GM21737 (cell line): Measurements from ENCODE around the gene ILRUN.
"Not testable (repeated sequence)": the region's sequence is repeated elsewhere in the genome, so short reads cannot be mapped to it uniquely, and the experiment has no call there.

Experiments
- ATAC-seq: cut with Tn5 transposase; IDR thresholded peaks from one replicate; pipeline ENCODE4 v1.9.1; 2021; ENCODE audit warnings: mild to moderate bottlenecking, moderate library complexity; ENCODE audit not compliant: unreplicated experiment

ILRUN gene

DNA sequence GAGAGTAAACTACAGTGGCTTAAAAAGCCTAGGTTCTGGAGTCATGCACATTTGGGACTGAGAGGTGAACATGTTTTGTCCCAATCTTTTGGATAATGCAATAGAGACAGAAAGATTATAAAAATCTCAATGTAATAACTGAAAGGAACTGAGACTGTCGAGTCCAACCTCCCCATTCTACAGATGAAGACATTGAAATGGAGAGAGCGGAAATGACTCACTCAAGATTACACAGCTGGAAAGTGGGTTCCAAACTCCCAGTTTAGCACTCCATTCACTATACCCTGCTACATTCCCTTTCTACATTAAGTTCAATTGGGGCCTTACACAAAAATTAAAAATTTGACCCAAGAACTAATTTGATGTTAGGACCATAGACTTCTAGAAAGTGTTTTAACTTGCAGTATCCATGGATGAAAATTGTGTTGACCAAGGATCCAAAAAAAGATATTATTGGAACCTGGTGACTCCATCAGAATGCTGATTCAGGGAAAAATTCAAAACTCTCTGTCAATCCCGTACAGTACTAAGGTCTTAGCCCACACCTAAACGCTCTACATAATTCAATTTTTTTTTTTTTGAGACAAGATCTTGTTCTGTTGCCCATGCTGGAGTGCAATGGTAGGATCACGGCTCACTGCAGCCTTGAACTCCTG lies 1.5 kb upstream of the ILRUN start:
- ATAC-seq, result no peak

DNA sequence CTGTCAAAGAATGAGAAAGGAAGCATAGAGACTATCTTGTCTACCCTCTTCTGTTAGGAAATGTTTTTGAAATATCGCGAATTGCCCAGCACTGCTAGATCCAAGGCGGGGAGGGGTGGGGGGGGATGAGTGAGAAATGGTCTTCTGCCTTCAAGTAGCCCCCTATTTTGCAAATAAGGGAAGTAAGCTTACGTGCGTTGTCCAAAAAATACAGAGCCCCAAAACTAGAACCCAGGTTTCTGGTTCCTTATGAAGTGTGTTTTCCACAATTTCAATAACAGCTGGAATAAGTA lies 923 bp upstream of the ILRUN start:
- no peak for ATAC-seq

DNA sequence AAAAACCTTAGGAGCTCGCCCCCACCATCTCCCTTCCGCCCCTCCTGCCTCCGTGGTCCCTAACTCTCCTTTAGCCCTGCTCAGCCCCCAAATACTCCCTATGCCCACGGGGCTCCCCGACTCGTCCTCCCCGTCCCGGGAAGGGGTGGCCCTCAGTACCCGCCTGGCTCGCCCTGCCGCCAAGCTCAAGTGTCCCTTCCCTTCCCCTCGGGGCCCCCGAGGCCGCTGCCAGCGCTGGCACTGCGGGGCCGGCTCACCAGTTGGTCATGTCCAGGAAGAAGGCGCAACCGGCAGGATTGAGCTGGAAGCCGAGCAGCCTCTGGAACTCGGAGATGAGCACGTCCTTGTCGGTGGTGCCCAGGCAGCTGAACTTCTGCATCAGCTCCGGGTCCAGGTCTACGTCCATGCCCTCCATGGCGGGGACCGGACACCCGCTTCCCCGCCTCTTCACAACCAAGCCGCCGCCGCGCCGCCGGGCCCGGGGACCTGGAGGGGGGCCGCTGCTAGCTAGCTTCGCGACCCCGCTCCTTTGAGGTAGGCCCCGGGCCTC lies 303 bp downstream of the ILRUN start:
- ATAC-seq, result peak; percentile 27

DNA sequence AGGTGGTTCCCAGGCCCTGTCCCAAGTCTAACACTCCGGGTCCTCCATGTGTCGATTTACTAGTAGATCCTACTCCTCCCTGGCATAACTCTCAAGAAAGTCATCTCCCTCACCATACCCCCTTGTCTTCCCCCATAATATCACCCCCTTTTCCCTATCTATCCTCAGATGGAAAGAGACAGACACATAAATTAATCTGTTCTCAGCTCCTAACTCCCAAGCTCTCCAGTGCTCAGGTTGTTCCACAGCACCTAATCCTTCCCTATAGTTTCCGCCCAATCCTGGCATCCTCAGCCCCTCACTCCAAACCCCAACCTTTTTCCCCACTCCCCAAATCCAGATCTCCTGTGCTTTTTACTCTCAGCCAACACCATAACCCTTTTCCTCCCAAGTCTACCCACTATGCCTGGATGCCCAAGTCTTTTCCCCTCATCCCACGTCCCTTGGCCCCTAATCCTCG lies 808 bp downstream of the ILRUN start:
- ATAC-seq, result no peak

DNA sequence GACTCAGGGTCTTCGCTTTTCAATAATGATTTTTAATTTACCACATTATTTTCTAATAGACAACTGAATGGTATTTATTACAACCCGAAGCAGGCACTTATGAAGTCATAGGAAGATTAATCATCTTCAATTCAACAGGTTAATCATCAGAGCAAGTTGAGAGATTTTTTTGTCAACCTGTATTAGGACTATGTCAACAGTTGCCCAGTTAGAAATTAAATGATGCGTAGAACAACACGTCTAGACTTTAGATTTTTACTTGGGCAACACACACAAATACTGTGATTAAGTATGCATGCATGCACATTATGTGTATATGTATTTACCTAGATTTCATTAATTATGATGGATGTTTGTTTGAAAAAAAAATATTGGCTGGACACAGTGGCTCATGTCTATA lies 4.3 kb downstream of the ILRUN start:
- no peak for ATAC-seq

DNA sequence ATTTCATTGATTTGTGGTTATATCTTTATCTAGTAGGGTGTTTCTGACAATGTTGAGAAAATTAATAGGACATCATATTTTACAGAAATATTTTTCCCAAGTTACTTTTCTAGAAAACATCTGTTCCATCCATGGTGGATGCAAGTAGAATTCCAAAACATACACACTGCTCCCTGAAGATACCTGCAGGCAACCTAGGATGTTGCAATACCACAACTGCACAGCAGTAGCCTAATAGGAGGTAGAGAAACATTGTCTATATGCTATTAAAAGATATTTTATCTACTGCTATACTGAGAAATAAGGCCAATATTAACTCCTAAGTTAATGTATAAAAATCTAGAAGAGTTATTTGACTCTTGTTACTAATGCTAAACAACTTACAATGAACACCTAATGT lies 6.8 kb downstream of the ILRUN start:
- no peak for ATAC-seq

DNA sequence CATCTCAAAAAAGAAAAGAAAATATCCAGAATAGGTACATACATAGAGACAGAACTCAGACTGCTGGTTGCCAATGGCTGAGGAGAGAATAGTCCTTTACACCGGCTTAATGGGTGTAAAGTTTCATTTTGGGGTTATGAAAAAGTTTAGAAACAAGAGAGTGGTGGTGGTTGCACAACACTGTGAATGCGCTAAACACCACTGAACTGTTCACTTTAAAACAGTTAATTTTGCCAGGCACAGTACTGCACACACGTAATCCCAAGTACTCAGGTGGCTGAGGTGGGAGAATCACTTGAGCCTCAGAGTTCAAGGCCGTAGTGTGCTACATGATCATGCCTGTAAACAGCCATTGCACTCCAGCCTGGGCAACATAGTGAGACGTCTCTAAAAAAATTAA lies 7.6 kb downstream of the ILRUN start:
- ATAC-seq, result no peak

DNA sequence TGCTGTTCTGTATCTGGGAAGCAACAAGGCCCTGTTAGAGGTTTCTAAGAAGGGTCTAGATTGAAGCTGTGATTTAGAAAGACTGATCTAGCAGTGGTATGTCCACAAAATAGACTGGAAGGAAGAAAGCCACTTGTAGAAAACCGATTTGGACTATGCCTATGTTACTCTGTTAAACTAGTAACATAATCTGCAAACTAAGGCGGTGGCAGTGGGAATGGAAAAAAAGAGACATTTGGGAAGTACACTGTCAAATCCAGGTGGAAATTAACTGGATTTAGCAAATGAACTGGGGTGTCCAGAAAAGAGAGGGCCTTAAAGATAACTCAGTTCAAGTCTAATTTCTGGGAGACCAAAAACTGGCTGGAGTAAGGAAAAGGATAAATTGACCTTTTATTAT lies 11.6 kb downstream of the ILRUN start:
- ATAC-seq, result no peak

DNA sequence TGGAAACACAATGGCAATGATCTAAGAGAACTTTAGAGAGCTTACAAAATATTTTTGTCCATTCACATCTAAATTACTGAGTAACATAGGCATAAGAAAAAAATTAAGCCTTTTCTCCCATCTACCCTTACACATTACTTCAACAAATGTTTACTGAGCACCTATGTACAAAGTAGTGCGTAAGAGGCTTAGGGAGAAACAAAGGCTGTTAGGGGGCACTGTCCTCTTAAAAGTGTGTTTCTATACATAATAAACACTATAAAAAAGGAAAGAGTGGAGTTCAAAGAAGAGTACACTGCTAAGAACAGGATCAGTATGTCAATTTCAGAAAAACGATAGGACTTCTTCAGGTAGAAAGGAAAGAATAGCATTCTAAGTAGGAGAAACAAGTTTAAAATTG lies 12.2 kb downstream of the ILRUN start:
- no peak for ATAC-seq

DNA sequence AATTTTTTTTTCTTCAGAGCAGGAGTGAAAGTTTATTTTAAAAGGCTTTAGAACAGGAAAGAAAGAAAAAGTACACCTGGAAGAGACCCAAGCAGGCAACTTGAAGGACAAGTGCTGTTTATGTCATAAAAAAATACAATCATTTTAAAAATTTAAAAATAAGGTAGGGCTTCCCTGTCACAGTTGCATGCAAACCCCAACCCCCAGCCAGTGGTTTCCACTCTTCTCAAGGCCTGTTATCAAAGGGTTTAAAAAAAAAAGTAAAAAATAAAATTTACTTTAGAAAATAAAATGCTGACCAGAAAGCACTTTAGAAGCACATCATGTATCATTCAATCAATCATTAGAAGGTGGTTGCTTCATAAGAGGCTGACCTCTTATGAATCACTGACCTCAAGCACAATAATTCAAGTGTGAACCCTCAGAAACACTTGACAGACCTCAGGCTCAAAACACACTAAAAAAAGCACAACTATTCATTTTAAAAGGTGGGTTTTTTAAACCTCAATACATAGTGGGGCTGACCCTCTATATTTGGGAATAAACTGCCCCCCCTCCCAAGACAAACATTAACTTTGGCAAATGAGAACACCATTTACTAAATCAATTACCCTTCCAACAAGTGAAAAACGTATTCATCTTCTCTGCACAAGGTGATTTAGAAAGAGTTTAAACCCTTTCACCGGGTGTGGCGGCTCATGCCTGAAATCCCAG lies 15.6 kb downstream of the ILRUN start:
- ATAC-seq, result peak; percentile 63

DNA sequence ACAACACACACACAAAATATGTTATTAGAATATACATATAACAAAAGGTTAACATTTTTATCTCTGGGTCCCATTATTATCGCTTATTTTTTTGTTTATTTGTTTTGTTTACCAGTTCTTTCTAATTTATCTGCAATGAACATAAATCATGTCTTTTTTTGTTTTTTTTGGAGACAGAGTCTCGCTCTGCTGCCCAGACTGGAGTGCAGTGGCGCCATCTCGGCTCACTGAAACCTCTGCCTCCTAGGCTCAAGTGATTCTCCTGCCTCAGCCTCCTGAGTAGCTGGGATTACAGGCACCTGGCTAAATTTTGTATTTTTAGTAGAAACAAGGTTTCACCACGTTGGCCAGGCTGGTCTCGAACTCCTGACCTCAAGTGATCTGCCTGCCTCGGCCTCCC lies 16.3 kb downstream of the ILRUN start:
- not testable (repeated sequence) for ATAC-seq

DNA sequence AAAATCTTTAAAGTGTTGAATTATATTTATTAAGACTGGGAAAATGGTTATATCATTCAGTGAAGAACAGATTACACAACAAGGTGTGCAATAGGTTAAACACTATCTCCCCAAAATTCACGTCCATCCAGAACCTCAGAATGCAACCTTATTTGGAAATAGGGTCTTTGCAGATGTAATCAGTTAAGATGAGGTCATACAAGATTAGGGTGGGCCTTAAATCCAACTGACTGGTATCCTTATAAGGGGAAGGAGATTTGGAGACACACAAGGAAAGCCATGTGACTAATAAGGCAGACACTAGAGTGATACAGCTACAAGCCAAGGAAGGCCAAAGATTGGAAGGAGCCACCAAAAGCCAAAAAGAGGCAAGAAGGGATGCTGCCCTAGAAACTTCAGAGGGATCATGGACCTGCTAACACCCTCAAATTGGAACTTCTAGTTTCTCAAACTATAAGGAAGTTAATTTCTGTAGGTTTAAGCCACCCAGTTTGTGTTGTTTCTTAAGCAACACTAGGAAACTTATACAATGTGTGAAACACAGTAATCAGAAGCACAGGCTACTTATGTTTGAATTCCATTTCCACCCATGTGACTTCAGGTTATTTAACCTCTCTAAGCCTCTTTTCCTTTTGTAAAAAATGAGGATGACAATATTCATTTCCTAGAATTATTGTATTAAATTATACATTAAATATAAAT lies 16.9 kb downstream of the ILRUN start:
- ATAC-seq, result no peak

DNA sequence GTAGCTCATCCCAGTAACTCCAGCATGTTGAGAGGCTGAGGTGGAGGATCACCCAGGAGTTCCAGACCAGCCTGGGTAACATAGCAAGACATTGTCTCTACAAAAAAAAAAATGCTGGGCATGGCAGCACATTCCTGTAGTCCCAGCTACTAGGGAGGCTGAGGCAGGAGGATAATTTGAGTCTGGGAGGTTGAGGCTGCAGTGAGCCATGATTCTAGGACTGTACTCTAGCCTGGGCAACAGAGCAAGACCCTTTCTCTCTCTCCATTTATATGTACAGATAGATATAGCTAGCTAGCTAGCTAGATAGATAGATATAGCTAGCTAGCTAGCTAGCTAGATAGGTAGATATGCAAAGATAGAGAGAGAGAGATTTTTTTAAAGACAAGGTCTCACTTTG lies 20.4 kb downstream of the ILRUN start:
- ATAC-seq, result no peak

DNA sequence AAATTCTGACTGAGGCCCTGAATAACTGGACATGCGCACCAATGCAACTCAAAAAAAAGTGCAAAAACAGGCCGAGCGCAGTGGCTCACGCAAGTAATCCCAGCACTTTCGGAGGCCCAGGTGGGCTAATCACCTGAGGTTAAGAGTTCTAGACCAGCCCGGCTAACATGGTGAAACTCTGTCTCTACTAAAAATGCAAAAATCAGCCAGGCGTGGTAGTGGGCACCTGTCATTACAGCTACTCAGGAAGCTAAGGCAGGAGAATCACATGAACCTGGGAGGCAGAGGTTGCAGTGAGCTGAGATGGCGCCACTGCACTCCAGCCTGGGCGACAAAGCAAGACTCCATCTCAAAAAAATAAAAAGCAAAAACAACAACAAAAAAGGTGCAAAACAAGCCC lies 21.6 kb downstream of the ILRUN start:
- not testable (repeated sequence) for ATAC-seq

DNA sequence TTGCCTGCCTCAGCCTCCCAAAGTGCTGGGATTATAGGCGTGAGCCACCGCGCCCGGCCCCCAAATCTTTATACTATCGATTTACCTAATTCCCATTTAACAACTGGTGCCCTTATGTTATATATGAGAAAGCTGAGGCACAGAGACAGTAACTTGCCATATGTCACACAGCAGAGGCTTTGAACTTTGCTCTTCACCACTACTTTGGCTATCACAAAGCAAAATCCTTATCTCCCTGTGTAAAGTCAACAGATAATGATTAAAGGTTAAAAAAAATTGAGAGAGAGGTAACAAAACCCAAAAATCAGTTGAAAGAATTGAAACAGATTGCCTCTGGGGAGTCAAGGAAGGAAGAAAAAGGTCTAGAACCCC lies 22.3 kb downstream of the ILRUN start:
- no peak for ATAC-seq

DNA sequence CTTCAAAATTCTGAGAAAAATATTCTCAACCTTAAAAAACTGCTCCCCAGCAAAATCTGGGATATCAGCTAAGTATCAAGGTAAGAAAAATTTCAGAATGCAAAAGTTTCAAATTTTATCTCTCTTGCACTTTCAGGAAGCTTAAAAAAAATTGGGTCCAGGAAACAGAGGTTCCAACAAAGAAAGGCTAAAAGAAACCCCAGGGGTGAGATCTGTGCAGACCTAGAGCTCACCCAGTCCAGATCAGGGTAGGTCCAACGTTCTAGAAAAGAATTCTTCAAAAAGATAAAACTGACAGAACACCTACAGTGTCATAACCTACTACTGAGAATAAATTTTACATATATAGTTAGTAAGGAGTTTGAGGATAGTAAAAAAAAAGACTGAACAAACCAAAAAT lies 23.5 kb downstream of the ILRUN start:
- ATAC-seq, result no peak

DNA sequence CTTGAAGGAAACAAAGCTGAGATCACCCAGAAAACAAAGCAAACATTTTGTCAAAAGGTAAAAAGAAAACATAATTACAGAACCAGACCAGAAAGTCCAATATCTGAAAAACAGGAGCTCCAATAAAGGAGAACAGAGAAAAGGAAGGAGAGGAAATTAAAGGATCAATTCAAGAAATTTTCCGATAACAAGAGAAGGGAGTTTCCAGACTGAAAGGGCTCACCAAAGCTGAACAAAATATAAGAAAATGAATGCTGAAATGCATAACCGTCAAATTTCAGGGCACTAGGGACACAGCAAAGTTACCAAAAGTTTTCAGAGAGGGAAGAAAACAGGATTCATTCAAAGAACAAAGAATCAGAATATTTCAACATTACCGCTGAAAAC lies 23.9 kb downstream of the ILRUN start:
- no peak for ATAC-seq

DNA sequence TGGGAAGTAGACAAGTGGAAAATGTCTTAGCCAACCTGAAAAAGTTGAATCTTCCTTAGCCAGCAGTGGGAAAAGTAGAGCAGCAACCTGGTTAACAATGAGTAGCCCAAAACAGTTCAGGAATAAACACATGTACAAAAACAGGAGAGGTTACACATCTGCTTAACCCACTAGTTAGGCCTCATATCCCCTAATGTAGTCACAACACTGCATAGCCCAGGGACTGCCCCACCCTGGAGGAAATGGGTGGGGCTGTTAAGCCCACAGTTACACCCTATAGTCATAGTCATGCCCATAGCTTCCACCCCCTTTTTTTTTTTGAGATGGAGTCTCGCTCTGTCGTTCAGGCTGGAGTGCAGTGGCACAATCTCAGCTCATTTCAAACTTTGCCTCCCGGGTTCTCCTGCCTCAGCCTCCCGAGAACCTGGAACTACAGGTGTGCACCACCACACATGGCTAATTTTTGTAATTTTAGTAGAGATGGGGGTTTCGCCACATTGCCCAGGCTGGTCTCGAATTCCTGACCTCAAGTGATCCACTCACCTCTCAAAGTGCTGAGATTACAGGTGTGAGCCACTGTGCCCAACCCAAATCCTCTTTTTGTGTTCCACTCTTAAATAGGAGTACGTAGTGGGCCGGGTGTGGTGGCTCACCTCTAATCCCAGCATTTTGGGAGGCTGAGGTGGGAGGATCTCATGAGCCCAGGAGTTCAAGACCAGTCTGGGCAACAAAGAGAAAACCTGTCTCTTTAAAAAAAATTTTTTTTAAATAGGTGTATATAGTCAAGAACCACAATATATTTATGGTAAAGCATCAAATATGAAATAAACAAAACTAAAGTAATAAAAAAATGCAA lies 24.5 kb downstream of the ILRUN start:
- ATAC-seq, result peak; percentile 74

DNA sequence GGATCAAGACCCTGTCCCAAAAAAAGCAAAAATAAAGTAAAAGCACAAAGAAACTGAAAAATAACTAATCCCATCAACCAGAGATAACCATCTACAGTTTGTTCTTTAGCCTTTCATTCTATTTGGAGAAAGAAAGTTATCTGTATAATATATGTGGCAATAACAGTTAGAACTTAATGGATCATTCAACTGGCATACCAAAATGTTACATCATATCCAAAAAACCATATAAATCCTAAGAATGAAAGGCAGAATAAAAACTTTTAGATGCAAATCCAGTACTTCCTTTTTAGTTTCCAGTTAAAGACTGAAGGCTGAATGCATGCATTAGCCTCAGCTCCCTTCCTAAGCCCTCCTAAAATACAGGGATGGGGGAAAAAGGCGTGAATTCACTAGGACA lies 25.2 kb downstream of the ILRUN start:
- ATAC-seq, result no peak

DNA sequence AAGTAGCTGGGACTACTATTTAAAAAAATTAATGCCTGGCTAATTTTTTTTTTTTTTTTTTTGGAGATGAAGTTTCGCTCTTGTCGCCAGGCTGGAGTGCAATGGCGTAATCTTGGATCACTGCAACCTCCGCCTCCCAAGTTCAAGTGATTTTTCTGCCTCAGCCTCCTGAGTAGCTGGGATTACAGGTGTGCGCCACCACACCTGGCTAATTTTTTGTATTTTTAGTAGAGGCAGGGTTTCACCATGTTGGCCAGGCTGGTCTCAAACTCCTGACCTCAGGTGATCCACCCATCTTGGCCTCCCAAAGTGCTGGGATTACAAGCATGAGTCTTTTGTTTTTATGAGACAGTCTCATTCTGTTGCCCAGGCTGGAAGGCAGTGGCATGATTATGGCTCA lies 27.8 kb downstream of the ILRUN start:
- not testable (repeated sequence) for ATAC-seq
